ENCODE data around the gene ARSG. TPM values are rescaled to one million over a fixed set of nuclear protein-coding genes. Genes with fewer than 3 reads are reported as not detected.
"Not testable (repeated sequence)": the region's sequence is repeated elsewhere in the genome, so short reads cannot be mapped to it uniquely, and the experiment has no call there.

Gene ARSG
- total and polyA plus RNA-seq, 2 of the 8 experiments (the other 6 are each of a cell fraction or from before 2014, with no cell fraction given) = 3.3 to 4.0 TPM

DNA sequence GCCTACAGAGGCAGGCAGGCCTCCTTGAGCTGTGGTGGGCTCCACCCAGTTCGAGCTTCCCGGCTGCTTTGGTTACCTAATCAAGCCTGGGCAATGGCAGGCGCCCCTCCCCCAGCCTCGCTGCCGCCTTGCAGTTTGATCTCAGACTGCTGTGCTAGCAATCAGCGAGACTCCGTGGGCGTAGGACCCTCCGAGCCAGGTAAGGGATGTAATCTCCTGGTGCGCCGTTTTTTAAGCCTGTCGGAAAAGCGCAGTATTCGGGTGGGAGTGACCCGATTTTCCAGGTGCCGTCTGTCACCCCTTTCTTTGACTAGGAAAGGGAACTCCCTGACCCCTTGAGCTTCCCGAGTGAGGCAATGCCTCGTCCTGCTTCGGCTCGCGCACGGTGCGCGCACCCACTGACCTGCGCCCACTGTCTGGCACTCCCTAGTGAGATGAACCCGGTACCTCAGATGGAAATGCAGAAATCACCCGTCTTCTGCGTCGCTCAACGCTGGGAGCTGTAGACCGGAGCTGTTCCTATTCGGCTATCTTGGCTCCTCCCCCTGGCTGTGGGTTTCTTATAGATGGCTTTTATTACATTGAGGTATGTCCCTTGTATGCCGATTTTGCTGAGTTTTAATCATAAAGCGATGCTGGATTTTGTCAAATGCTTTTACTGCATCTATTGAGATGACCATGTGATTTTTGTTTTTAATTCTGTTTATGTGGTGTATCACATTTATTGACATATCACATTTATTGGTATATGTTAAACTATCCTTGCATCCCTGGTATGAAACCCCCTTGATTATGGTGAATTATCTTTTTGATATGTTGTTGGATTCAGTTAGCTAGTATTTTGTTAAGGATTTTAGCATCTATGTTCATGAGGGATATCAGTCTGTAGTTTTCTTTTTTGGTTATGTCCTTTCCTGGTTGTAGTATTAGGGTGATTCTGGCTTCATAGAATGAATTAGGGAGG is 122.6 kb downstream of the ARSG start:
- H3K14ac ChIP-seq (ENCODE audit: insufficient read length); H3K9me3 ChIP-seq (ENCODE audit: insufficient read depth in 2 of 2, low read depth in 1 of 2, low read length in 1 of 2); H2BK120ac ChIP-seq (replicated peaks; ENCODE audit: low read depth, low read length); H3K56ac ChIP-seq (replicated peaks; ENCODE audit: insufficient read length, low read depth, low read length); H3K9ac ChIP-seq (replicated peaks in 1 of 4; ENCODE audit: extremely low read depth in 1 of 4, low read depth in 3 of 4, low read length in 3 of 4); H3K23ac ChIP-seq (ENCODE audit: insufficient read length); H4K91ac ChIP-seq (replicated peaks; ENCODE audit: insufficient read length, low read length); H4K20me1 ChIP-seq (replicated peaks in 1 of 2; ENCODE audit: control insufficient read depth in 1 of 2, insufficient read depth in 2 of 2, low read length in 2 of 2); H2BK20ac ChIP-seq (ENCODE audit: low read length); H3K36me3 ChIP-seq (ENCODE audit: control insufficient read depth in 2 of 4, insufficient read depth in 4 of 4, low read length in 3 of 4); H2AK5ac ChIP-seq (ENCODE audit: low read depth, low read length); H4K8ac ChIP-seq (ENCODE audit: extremely low read depth, insufficient read depth, low read length); H3K4me1 ChIP-seq (replicated peaks in 1 of 4; ENCODE audit: control insufficient read depth in 3 of 4, insufficient read depth in 4 of 4, low read length in 3 of 4); H3K27me3 ChIP-seq (replicated peaks in 1 of 4; ENCODE audit: control insufficient read depth in 3 of 4, extremely low read depth in 1 of 4, insufficient read depth in 3 of 4, low read length in 3 of 4); H3K23me2 ChIP-seq (ENCODE audit: low read depth, low read length); H3K18ac ChIP-seq (ENCODE audit: extremely low read depth, low read length); POLR2A ChIA-PET (ENCODE audit: partially characterized antibody); H3K27ac ChIP-seq (ENCODE audit: low read depth, low read length); H3K79me2 ChIP-seq (ENCODE audit: control insufficient read depth in 1 of 2, insufficient read depth in 2 of 2, low read length in 2 of 2); H2BK15ac ChIP-seq (ENCODE audit: low read length); FAIRE-seq; H2BK5ac ChIP-seq (ENCODE audit: low read depth, low read length); H3K4ac ChIP-seq (replicated peaks; ENCODE audit: insufficient read length, low read depth, low read length); H2AFZ ChIP-seq (ENCODE audit: low read length); H4K5ac ChIP-seq (ENCODE audit: insufficient read length, low read depth, low read length); H3K79me1 ChIP-seq (ENCODE audit: low read depth, low read length); H2BK12ac ChIP-seq (ENCODE audit: low read depth, low read length): not testable (repeated sequence)
- DNase-seq (ENCODE audit: low read depth in 1 of 2, low spot score in 2 of 2) = peak in 1 of 2 experiments; percentile 72
- CTCF ChIA-PET (ENCODE audit: partially characterized antibody) = interaction anchor here (0.9 to 1.0 kb wide), 3 partner anchors 11 to 19 kb away, joined by 3 to 4 read pairs (median 3); no protein-coding TSS in a partner anchor
- H3K4me2 ChIP-seq (ENCODE audit: insufficient read depth in 1 of 2, low read depth in 2 of 2, low read length in 2 of 2) = peak overlapping the region in 1 of 2 experiments; percentile 49; a peak in 2 of 4 replicates
- WGBS, 2 experiments (ENCODE audit: extremely low coverage in 1 of 2, insufficient coverage in 1 of 2, insufficient read length in 1 of 2, insufficient replicate concordance in 2 of 2, low coverage in 1 of 2, low lambda C conversion rate in 2 of 2, missing lambda C conversion rate in 1 of 2) = 8% methylated on average over 25 of the region's 34 CpGs; no CpG with 5 or more reads in 1 of the 2 experiments
- peak overlapping the region; percentile 21 to 50 (median 33); a peak in 6 of 8 replicates for H3K4me3 ChIP-seq (ENCODE audit: extremely low read depth in 1 of 4, insufficient read depth in 2 of 4, low read depth in 3 of 4, low read length in 4 of 4)

DNA sequence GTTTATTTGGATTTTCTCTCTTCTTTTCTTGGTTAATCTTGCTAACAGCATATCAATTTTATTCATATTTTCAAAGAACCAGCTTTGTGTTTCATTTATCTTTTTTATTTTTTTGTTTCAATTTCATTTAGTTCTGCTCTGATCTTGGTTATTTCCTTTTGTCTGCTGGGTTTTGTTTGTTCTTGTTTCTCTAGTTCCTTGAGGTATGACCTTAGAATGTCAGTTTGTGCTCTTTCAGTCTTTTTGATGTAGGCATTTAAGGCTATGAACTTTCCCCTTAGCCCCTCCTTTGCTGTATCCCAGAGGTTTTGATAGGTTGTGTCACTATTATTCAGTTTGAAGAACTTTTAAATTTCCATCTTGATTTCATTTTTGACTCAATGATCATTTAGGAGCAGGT is 123.6 kb downstream of the ARSG start:
- H2BK120ac ChIP-seq (replicated peaks; ENCODE audit: low read depth, low read length); DNase-seq (ENCODE audit: low read depth in 1 of 2, low spot score in 2 of 2); H3K4me3 ChIP-seq (ENCODE audit: extremely low read depth in 1 of 4, insufficient read depth in 2 of 4, low read depth in 3 of 4, low read length in 4 of 4); H3K4ac ChIP-seq (replicated peaks; ENCODE audit: insufficient read length, low read depth, low read length); H3K23ac ChIP-seq (ENCODE audit: insufficient read length); H3K4me1 ChIP-seq (replicated peaks in 1 of 4; ENCODE audit: control insufficient read depth in 3 of 4, insufficient read depth in 4 of 4, low read length in 3 of 4); H3K27me3 ChIP-seq (replicated peaks in 1 of 4; ENCODE audit: control insufficient read depth in 3 of 4, extremely low read depth in 1 of 4, insufficient read depth in 3 of 4, low read length in 3 of 4); H2AK5ac ChIP-seq (ENCODE audit: low read depth, low read length); POLR2A ChIA-PET (ENCODE audit: partially characterized antibody); H3K9me3 ChIP-seq (ENCODE audit: insufficient read depth in 2 of 2, low read depth in 1 of 2, low read length in 1 of 2); H3K36me3 ChIP-seq (ENCODE audit: control insufficient read depth in 2 of 4, insufficient read depth in 4 of 4, low read length in 3 of 4); H2AFZ ChIP-seq (ENCODE audit: low read length); H3K56ac ChIP-seq (replicated peaks; ENCODE audit: insufficient read length, low read depth, low read length); H3K18ac ChIP-seq (ENCODE audit: extremely low read depth, low read length); H4K20me1 ChIP-seq (replicated peaks in 1 of 2; ENCODE audit: control insufficient read depth in 1 of 2, insufficient read depth in 2 of 2, low read length in 2 of 2); H3K23me2 ChIP-seq (ENCODE audit: low read depth, low read length); H2BK20ac ChIP-seq (ENCODE audit: low read length); H2BK5ac ChIP-seq (ENCODE audit: low read depth, low read length); H3K27ac ChIP-seq (ENCODE audit: low read depth, low read length); FAIRE-seq; H3K4me2 ChIP-seq (ENCODE audit: insufficient read depth in 1 of 2, low read depth in 2 of 2, low read length in 2 of 2); H4K8ac ChIP-seq (ENCODE audit: extremely low read depth, insufficient read depth, low read length); H3K79me1 ChIP-seq (ENCODE audit: low read depth, low read length); H3K14ac ChIP-seq (ENCODE audit: insufficient read length); H2BK12ac ChIP-seq (ENCODE audit: low read depth, low read length); H3K9ac ChIP-seq (replicated peaks in 1 of 4; ENCODE audit: extremely low read depth in 1 of 4, low read depth in 3 of 4, low read length in 3 of 4); H3K79me2 ChIP-seq (ENCODE audit: control insufficient read depth in 1 of 2, insufficient read depth in 2 of 2, low read length in 2 of 2); H2BK15ac ChIP-seq (ENCODE audit: low read length); H4K5ac ChIP-seq (ENCODE audit: insufficient read length, low read depth, low read length); H4K91ac ChIP-seq (replicated peaks; ENCODE audit: insufficient read length, low read length): not testable (repeated sequence)
- CTCF ChIA-PET (ENCODE audit: partially characterized antibody) = interaction anchor here (1.0 kb wide), 1 partner anchor 10 kb away, joined by 4 read pairs; no protein-coding TSS in a partner anchor

All from H1 (cell line).